ENCODE results near the gene ADORA1.

The ADORA1 gene

GRCh38 chr1:203140743-203141520, 13.4 kb downstream of the ADORA1 start (continued):
- TF ChIP-seq ZNF549 (tag by site-specific recombination; IDR thresholded peaks at IDR 0.05) (no peak), ZNF221 (tag by site-specific recombination; IDR thresholded peaks at IDR 0.05; ENCODE audit: borderline replicate concordance) (no peak), ZNF776 (tag by site-specific recombination; IDR thresholded peaks at IDR 0.05; ENCODE audit: borderline replicate concordance) (no peak), ZNF239 (tag by site-specific recombination; IDR thresholded peaks at IDR 0.05) (no peak), ZNF16 (tag by site-specific recombination; IDR thresholded peaks at IDR 0.05; ENCODE audit: low read depth) (no peak), MEIS1 (CRISPR knock-in tag; IDR thresholded peaks at IDR 0.05; ENCODE audit: borderline replicate concordance) (no peak), HOXC10 (CRISPR knock-in tag; IDR thresholded peaks at IDR 0.05) (no peak), ZNF335 (tag by site-specific recombination; conservative IDR thresholded peaks at IDR 0.05) (no peak), ZNF707 (tag by site-specific recombination; IDR thresholded peaks at IDR 0.05) (no peak), SALL2 (tag by site-specific recombination; IDR thresholded peaks at IDR 0.05; ENCODE audit: borderline replicate concordance) (no peak), EGR2 (tag by site-specific recombination; IDR thresholded peaks at IDR 0.05; ENCODE audit: low read depth) (peak; percentile 29; the same call in 1 of the 2 replicates), ZNF433 (tag by site-specific recombination; IDR thresholded peaks at IDR 0.05; ENCODE audit: low read depth) (no peak), ZXDB (tag by site-specific recombination; IDR thresholded peaks at IDR 0.05) (no peak), ZNF596 (tag by site-specific recombination; IDR thresholded peaks at IDR 0.05) (no peak), ZBTB11 (tag by site-specific recombination; conservative IDR thresholded peaks at IDR 0.05; ENCODE audit: low read depth) (no peak), REPIN1 (tag by site-specific recombination; IDR thresholded peaks at IDR 0.05; ENCODE audit: low read depth) (no peak), ZNF18 (tag by site-specific recombination; IDR thresholded peaks at IDR 0.05) (peak; percentile 68; the same call in 1 of the 2 replicates)
- TF ChIP-seq, protein P1, sequence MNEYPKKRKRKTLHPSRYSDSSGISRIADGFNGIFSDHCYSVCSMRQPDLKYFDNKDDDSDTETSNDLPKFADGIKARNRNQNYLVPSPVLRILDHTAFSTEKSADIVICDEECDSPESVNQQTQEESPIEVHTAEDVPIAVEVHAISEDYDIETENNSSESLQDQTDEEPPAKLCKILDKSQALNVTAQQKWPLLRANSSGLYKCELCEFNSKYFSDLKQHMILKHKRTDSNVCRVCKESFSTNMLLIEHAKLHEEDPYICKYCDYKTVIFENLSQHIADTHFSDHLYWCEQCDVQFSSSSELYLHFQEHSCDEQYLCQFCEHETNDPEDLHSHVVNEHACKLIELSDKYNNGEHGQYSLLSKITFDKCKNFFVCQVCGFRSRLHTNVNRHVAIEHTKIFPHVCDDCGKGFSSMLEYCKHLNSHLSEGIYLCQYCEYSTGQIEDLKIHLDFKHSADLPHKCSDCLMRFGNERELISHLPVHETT (tag by site-specific recombination; IDR thresholded peaks at IDR 0.05) = no peak
- TF ChIP-seq, protein P2, sequence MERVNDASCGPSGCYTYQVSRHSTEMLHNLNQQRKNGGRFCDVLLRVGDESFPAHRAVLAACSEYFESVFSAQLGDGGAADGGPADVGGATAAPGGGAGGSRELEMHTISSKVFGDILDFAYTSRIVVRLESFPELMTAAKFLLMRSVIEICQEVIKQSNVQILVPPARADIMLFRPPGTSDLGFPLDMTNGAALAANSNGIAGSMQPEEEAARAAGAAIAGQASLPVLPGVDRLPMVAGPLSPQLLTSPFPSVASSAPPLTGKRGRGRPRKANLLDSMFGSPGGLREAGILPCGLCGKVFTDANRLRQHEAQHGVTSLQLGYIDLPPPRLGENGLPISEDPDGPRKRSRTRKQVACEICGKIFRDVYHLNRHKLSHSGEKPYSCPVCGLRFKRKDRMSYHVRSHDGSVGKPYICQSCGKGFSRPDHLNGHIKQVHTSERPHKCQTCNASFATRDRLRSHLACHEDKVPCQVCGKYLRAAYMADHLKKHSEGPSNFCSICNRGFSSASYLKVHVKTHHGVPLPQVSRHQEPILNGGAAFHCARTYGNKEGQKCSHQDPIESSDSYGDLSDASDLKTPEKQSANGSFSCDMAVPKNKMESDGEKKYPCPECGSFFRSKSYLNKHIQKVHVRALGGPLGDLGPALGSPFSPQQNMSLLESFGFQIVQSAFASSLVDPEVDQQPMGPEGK (tag by site-specific recombination; IDR thresholded peaks at IDR 0.05) = no peak

Measured in HEK293 (cell line).